ENCODE data around the gene POTEF.
"Not testable (repeated sequence)": the region's sequence is repeated elsewhere in the genome, so short reads cannot be mapped to it uniquely, and the experiment has no call there.

The POTEF gene

DNA sequence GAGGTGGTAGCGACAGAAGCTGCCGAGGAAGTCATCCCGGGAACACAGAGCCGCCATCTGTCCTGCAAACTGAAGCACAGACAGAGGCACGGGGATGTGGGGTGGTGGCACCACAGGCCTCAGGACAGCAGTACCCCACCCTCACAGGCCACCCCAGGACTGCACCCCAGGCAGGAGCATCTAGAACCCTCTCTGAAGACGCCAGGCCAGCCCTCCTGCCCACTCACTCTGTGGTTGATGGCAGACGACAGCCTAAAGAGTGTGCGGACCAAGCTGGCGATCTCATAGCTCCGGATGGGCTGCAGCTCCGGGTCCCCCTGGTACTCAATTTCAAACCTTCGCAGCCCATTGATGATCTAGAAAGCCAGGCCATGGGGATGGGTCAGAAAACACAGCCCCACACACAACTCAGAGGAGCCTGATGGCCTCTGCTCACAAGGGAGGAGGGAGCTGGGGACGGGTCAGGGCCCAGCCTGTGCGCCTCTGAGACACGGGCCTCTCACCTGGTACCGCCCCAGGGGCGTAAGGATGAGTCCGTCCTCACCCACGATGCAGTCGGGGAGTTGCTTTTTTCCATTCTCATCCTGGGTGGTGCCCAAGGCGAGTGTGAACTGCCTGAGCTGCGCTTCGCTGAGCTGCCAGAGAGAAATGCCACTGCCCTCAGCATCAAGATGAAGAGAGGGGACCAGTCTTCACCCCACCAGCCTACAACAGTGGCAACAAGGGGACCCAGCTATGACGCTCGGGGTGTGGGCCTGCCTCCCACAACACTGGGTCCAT is 24.0 kb upstream of the POTEF start:
- no peak for DNase-seq

DNA sequence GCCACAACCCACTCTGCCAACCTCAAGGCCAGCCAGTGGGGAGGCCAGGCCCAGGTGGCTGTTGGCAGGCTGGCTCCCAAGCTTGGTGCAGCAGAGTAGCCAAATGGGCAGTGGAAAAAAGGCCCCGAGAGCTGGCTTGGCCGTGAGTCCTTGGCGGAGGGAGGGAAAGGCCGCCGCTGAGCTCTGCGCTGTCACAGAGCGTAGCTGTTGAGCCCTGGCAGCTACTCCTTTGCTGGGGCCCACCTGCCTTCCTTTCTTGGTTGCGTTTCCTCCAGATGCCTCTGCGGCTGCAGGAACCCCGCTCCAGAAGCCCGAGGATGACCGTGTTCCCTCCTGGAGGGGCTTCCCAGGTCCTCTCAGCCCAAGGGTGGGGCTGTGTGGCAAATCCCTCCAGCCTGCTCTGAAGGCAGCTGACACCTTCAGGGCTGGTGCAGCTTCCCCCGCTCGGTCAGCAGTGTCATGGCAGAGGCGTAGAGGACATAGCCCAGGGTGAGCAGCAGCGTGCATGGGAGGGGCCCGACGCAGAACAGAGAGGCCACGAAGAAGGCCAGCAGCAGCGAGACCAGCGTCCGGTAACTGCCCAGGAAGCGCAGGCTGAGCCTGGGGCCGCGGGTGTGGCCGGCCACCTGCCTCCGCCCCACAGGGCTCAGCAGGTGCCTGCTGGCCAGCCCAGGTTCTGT is 23.3 kb upstream of the POTEF start:
- not testable (repeated sequence) for DNase-seq

DNA sequence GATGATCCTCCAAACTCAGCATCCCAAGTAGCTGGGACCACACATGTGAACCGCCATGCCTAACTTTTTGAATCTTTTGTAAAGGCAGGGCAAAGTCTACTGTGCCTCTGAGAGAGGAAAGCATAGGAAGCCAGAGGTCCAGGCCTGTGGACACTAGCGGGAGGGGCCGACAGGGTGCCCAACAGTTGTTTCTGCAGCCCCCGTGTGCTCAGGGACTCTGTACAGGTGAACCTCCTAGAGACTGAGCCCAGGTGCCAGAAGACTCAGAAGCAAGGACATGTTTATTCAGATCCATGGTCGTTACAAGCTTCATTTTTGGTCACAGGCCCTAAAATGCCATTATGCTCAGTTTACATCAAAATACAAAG is 22.1 kb upstream of the POTEF start:
- DNase-seq = not testable (repeated sequence)

DNA sequence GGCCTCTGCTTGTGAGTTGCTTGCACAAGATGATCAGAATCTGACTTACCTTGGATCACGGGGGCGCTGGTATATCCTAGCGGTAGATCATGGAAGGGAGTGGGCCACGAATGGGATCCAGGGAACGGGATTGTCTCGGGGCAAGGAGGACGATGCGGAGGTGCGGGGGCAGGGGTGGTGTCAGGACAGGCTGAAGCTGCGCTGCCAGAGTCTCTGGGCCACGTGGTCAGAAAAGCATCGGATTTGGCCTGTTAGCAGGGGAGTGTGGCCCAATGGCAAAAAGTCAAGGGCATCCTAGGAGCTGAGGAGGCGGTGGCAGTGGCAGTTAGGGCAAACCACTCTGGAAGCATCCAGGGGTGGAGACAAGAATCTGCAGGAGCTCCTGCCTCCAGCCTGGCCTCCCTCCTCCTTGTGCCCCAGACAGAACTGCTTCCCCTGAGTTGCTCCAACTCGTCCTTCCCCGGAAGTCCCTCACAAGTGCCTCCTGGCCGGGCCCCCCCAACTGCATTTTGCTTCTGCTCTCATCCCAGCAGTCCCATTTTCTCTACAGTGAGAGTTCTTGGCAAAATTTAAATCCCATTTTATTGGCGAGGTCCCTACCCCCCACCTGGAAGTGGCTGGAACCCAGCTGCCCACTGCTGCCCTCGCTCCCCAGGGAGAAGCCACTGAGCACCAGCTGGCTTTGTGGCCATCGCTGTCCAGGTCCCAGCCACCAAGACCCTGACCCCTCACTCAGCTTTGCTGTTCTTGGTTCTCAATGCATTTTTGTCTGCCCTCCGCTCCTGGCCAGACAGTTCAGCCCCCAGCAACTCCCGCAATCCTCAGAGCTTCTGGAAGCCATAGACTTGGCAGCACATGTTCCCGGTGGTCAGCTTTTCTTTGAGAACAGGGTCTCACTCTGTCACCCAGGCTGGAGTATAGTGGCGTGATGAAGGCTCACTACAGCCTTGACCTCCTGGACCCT is 21.4 kb upstream of the POTEF start:
- DNase-seq = no peak

DNA sequence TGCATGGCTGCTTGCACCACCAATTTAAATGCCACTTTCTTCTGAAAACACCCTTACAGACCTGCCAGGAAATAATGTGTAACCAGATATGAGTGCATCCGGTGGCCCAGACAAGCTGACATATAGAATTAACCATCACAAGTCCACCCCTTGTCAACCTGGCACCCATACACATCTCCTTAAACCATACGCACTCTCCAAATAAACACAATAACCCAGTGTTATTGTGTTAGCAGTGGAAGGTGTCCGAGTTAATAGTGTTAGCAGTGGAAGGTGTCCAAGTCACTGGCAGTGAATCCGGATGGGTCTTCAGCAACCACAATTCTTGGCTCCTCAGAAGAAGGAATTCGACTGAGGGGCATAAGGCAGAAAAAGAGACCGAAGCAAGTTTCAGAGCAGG is 19.5 kb upstream of the POTEF start:
- not testable (repeated sequence) for DNase-seq

DNA sequence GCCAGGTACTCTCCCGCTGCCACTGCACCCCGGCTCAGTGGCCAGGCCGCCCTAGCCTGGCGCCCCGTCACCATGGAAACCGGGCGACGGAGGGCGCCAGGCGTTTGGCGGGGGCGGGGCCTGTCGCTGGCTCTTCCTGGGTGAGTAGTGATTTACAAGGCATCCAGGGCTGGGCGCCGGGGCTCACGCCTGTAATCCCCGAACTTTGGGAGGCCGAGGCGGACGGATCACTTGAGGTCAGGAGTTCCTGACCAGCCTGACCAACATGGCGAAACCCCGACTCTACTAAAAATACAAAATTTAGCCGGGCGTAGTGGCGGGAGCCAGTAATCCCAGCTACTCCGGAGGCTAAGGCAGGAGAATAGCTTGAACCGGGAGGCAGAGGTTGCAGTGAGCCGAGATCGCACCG is 16.0 kb upstream of the POTEF start, which contains the start of gene CCDC74B:
TSS of gene CCDC74B (minus strand) at position 107 of the 409 bp plus-strand sequence. CDS start 116 bp downstream, outside the sequence.
- peak; percentile 5 to 58 for DNase-seq

DNA sequence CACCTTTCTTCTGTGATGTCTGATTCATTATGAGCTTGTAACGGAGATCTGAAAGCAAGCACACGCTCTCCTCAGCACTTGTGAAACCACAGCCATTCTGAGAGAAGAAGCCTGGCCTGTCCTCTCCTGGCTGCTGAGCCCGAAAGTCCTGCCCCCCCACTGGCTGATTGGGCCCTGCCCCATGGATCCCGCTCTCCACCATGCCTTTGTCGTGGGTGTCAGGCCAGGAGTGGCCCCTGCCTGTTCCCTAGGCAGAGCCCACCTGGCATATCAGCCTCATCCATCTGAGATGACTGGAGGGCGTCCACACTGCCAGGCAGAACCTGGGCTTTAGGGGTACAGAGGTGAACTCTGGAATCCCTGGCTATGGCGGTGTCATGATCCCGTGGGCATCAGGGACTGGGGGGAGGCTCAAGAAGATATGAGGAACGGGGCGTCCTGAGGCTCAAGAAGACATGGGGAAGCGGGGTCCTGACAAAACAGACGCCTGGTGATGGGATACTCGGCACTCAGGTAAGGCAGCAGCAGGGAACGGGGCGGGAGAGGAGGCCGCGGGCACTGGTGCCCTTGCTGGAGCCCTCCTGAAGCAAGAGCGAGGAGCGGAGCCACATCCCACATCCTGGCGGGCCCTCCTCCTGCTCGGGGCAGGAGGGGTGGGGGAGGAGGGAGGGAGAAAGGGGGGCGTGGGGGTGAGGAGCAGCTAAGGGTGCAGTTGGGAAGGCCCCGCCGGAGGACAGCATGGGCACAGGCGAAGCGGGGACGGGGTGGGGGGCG is 14.4 kb upstream of the POTEF start:
- DNase-seq = not testable (repeated sequence)

DNA sequence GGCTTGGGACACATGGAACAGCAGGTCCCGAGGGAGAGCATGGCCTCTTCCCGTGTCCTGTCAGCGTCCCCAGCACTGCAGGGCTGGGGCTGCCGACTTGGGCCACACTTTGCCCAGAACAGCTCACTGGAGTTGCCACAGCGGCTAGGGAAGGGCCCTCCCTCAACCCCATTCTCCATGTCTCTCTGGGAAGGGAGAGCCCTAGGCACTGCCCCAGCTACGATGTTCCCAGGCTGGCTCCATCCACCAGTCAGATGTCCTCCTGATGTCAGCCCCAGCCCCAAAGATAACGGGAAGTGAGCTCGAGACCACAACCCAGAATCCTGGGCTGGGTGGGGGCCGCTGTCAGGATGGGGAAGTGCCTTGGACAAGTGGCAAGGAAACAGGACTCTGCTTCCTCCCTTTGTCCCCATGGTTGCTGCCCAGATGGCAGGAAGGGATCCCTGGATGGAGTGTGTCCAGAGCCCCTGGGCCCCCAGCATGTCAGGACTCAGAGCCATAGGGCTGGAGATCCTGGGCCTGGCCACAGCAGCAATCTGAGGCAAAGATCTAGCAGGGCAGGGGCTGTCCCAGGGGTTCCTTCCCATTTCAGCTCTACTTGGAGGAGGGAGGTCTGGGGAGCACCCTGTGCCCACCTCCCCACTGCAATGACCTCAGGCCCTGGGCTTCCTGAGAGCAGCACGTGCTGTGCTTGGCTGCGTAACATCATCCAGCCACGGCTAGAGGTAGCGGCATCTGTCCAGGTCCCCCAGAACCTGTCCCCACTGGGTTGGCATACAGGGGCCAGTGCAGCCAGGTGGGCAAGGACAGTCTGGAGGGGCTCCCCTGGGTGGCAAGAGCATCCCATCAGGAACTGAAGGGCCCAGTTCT is 13.6 kb upstream of the POTEF start:
- DNase-seq = not testable (repeated sequence)

DNA sequence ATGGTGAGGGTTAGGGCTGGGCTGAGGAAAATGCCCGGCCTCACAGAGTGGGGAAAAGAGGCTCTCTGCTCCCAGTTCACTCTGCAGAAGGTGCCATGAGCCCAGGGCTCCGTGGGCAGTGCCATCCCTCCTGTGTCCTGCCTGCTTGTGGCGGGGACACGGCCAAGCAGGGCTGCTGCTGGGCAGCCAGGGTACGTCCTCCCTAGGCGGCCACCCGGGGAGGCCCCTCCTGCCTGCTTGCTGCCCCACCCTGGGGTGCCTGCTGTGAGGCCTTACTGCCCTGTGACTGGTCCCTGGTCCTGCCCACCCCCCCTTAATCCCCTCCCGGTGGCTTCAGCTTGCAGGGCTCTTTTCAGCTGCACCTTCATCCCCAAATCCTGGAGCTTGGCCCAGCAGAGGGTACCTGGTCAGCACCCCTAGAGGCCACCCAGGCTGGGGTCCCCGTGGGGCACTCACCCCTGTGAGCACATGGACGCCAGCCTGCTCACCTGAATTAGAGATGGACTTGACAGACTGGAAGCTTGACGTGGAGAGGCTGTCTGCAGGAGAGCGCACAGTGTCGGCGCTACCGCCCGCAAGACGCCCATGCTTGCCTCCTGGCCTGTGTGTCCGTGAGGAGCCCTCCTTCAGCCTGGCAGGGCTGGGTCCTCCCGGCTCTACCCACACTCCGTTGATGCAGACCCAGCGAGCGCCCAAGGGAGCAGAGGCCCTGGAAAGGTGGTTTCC is 12.8 kb upstream of the POTEF start:
- not testable (repeated sequence) for DNase-seq

DNA sequence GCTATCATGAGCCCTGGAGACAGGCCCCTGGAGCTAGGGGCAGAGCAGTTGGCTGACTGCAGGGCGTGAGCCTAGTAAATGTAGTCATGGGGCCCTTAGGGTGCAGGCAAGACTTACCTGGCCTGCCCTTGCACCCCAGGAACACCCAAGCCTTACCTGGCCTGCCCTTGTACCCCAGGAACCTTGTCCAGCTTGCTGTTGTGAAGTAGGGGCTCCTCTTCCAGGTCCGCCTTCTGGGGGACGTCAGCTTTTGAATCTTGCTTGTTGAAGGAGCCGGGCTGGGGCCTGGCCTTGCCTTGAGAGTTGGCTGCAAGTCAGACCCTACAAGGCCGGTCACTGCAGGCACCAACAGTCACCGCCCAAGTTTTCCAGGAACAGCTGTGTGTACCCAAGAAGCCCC is 12.0 kb upstream of the POTEF start:
- not testable (repeated sequence) for DNase-seq

DNA sequence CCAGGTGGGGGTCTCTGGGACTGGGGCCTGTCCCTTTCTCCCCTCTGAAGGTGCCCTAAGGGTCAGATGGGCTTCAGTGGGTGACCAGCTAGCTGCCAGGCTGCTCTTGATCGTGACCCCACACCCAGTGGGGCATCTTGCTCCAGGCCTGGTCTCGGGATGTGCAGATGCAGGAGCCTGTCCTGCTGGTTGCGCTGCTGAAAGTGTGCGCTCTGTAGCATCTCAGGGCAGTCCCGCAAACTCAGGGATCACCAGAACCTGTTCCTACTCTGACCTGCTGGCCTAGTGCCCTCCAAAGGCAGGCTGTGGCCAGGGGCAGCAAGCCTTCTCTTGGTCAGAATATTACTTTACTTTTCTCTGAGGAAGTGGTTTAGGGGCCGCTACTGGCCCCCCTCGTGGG is 11.5 kb upstream of the POTEF start:
- DNase-seq = not testable (repeated sequence)

DNA sequence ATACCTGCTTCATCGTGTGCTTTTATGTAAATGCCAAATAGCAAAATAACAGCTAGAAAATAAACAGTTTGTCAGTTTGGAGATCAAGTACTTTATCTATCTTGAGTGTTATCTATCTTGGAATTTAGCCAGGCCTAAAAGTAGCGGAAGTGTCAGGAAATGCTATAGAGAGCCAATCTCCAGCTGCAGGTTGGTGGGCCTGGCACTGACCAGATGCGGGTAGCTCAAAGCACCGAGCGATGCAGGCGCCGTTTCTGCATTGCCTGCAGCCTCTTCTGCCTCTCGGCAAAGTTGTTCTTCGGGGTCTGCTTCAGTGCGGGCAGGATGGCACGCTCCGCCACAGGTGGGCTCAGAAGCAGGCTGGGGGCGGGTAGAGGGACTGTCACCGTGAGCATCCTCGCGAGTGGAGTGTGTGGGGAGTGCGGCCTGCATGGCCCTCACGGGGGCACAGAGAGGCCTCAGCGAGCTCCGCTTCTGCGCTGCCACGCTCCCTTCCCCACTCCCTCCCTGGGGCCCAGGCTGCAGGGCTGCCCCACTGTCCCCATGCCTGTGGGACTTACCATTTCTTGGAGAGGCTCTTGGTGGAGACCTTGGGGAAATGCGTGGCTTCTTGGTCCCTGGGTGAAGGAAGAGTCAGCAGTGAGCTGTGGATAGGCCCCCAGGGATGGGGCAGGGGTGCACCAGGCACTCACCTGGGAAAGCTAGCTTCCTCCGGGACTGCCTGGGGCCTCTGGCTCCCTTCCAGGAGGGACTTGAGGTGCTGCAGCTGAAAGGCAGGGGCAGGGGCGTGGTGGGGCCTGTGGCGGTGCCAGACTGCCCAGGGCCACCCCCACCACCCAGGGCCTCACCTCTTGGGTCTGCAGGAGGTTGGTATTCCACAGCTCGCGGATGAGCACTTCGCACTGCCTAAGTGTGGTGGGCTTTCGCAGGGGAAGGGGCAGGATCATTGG is 10.6 kb upstream of the POTEF start:
- not testable (repeated sequence) for DNase-seq

DNA sequence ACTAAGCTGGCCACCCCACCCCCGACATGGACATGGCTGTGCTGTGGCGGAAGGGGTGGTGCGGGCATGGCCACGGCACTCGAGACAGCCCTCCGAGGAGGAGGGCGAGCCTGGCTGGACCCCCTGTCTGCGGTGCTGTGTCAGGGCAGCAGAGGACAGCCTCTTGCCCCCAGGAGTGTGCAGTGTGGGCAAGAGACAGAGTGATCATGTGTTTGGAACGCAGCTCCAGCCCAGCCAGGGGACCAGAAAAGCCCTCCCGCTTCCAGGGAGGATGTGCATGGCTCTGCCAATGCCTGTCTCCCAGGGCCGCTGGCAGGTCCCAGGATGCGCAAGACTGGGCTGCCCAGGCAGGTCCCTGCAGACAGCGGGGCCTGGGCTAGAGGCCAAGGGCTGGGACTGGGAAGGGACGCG is 9.8 kb upstream of the POTEF start:
- not testable (repeated sequence) for DNase-seq

DNA sequence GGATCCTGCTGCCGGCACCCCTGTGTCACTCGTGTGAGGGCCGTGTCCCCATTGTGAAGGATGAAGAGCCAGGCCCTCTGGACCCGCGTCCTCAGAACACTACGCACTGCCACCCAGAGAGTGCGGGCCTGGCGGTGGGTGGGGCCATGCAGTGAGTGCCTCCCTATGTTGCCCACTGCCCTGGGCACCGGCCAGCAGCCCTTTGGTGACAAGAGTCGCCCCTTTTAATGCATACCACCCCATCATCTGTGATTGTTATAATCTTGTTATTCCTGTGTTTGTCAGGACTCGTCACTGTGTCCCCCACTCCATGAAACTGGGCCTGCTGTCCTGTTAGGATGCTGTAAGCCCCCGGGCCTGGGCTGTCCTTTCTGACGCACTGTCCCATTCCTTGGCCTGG is 9.3 kb upstream of the POTEF start:
- not testable (repeated sequence) for DNase-seq

DNA sequence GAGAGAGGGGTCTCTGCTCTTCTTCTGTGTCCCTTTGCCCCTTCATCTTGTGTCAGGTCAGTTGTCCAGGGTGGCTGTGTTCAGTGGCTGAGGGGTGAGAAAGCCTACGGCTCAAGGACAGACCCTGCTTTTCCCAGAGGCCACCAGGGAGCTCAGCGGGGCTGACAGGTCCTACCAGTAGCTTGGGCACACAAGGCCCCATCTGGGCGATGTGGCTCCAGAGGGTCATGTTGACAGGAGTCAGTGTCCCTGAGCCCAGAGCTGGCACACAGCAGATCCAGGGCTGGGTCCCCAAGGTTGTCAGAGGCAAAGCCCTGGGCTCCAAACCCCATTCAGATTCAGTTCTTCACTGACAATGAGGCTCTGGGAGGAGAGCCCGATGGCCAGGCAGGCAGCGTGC is 8.1 kb upstream of the POTEF start:
- DNase-seq = not testable (repeated sequence)

DNA sequence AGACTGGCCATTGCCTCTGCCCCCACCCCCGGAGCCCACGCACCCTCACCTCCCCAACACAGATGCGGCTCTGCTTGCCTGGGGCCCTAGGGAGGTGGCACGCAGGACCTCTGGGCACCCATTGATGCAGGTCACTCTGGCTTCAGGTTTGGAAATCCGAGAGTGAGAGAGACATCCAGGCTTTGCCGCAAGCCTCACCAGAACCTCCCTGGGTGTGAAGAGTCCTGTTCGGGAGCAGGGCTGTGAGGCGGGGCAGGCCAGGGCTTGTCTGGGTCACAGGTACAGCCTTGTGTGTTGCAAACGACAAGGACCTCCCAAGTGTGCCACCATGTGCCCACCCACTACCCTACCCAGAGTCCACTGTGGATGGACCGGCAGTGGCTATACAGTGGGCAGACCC is 7.5 kb upstream of the POTEF start:
- DNase-seq = not testable (repeated sequence)

DNA sequence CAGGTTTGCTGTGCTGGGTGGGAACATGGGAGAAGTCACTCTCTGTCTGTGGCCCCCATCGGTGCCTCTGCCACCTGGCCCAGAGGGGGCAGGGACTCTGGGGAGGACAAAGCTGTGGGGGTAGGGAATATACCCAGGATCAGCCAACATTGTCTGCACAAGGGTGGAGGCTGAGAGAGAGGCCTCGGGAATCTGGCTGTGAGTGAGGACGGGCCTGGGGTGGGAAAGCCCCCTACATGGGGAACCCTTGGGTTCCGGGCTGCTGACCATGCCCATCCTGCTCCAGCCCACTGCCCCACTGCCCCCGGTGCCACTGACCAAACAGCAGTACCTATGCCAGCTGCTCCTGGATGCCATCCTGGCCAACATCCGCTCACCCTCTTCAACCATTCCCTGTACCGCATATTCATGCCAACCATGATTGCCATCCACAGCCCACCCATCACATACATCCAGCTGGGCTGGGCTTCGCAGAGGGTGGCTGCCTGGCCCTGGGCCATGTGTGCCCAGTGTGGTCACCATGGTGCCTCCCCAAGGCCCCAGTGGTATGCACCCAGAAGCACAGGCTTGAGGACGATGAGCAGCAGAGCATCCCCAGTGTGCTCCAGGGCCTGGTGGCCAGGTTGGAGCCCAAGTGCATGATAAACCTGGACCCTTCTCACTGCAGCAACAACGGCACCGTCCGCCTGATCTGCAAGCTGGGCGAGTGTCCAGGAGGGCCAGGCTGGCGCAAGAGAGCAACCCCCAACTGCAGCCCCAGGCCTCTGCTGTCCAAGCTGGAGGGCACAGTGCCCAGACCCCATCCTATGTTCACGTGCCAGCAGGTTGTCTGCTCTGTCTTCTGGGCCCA is 6.9 kb upstream of the POTEF start:
- no peak for DNase-seq

DNA sequence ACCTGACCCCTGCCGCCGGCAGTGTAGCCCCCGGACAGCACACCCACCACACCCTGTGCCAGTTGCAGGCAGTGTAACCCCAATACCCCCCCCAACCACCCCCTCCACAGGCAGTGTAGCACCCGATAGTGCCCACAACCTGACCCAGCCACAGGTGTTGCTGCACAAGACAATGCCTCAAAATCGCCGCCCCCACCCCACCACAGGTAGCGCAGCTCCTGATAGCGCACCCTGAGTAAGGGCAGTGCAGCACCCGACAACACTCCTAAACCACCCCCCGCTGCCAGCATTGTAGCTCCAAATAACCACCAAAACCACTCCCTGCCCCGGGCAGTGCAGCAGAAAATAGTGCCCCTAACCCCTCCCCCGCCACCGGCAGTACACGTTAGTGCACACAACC is 558 bp downstream of the POTEF start:
- not testable (repeated sequence) for DNase-seq
